Measurements from ENCODE around the gene MARCHF10.
"Not testable (repeated sequence)": the region's sequence is repeated elsewhere in the genome, so short reads cannot be mapped to it uniquely, and the experiment has no call there.

The MARCHF10 gene

GRCh38 chr17:62714016-62714777, 93.9 kb downstream of the MARCHF10 start:
- no peak for DNase-seq

GRCh38 chr17:62713086-62713881, 94.8 kb downstream of the MARCHF10 start:
- DNase-seq = no peak

- DNase-seq = no peak
These were observed 95.9 kb downstream of the MARCHF10 start for GRCh38 chr17:62712171-62712581.

- no peak for DNase-seq
These were observed 99.5 kb downstream of the MARCHF10 start for GRCh38 chr17:62708587-62708986.

- DNase-seq = no peak
These were observed 100.7 kb downstream of the MARCHF10 start for GRCh38 chr17:62707425-62707739.

GRCh38 chr17:62706598-62707424, 101.3 kb downstream of the MARCHF10 start:
- no peak for DNase-seq

GRCh38 chr17:62705778-62706597, 102.1 kb downstream of the MARCHF10 start:
- no peak for DNase-seq

GRCh38 chr17:62705156-62705777, 102.8 kb downstream of the MARCHF10 start:
- DNase-seq = no peak

GRCh38 chr17:62704381-62704971, 103.6 kb downstream of the MARCHF10 start:
- DNase-seq = no peak

- DNase-seq = peak; percentile 90
These were observed 104.2 kb downstream of the MARCHF10 start for GRCh38 chr17:62703776-62704380.

GRCh38 chr17:62703261-62703775, 104.8 kb downstream of the MARCHF10 start:
- DNase-seq = peak; percentile 90

- DNase-seq = no peak
These were observed 105.3 kb downstream of the MARCHF10 start for GRCh38 chr17:62702746-62703260.

- DNase-seq = no peak
These were observed 106.4 kb downstream of the MARCHF10 start for GRCh38 chr17:62701706-62702085.

- no peak for DNase-seq
These were observed 107.0 kb downstream of the MARCHF10 start for GRCh38 chr17:62700964-62701705.

- not testable (repeated sequence) for DNase-seq
These were observed 109.7 kb downstream of the MARCHF10 start for GRCh38 chr17:62698459-62698858.

GRCh38 chr17:62696726-62697490, 111.2 kb downstream of the MARCHF10 start:
- no peak for DNase-seq

- no peak for DNase-seq
These were observed 111.9 kb downstream of the MARCHF10 start for GRCh38 chr17:62696256-62696655.

GRCh38 chr17:62695093-62695738, 112.9 kb downstream of the MARCHF10 start:
- DNase-seq = not testable (repeated sequence)

Data from T1000 (cell line).